Activated CD4-positive, alpha-beta T cell treated with anti-CD3 and anti-CD28 coated beads for 24 hours (primary cell): Measurements from ENCODE around the gene MINDY1.
A peak's percentile ranks its signal among the peaks of the same experiment; 100 is the strongest.

ENCODE experiments used
- DNase-seq, 2 donors: peaks; one replicate each; pipeline ENCODE4 v3.0.0-alpha.2; 2020; ENCODE audit warnings: low read depth in 2 of 2

The MINDY1 gene

DNA sequence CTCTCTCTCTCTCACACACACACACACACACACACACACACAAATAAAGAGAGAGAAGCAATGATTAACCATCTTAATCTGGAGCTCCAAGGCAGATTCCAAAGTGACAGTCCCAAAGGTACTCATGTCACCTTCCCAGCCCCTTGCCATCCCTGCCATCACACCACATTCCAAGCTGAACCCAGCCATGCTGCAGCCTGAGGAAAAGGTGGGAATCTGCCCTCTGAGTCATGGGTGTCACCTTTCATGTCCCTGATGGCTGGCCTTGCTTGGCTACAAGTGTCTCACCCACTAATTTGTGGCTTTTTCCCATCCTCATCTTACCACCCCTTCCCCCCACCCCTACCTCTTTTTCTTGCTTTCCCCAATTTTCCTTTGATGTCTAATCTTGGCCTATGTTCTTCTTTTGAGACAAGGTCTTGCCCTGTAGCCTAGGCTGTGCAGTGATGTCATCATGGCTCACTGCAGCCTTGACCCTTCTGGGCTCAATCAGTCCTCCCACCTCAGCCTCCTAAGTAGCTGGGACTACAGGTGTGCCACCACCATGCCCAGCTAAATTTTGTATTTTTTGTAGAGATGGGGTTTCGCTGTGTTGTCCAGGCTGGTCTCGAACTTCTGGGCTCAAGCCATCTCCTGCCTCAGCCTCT lies 21.4 kb downstream of the MINDY1 start:
- DNase-seq: no peak

- DNase-seq: no peak
Observed at GRCh38 chr1:150981805-150982712, 24.6 kb downstream of the MINDY1 start, which contains the start of gene ANXA9. Gene ANXA9, plus strand, starts transcription at chr1:150982292. Its CDS starts 814 bp downstream, at chr1:150983106.

DNA sequence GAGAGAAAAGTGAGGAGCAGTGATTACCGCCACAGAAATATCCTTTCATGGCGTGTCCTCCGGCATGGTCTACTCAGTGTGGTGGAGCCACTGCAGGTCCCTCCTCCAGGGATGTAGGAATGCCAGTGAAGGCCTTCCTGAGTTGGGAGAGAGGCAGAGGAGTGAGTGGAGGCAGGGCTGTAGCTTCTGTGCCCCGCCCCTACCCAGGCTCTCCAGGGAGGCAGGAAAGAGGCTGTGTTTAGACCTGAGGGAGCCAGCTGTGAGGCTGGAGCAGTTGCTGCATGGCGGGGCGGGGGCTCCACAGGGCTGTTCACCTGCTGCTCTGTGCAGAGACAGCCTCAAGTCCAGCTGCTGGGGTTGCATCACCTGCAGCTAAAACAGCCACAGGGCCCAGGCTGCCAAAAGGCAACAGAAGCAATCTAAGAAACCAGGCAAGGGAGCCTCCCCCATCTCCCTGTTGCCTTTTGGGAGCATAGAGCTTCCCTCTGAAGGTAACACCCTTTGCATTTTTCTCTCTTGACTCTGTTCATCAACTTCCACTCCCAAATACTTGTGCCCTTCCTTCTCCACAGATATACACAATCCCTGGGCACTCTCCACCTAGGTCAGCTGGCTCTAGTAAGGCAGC lies 25.4 kb downstream of the MINDY1 start:
- no peak for DNase-seq

- DNase-seq: peak; percentile 86
Observed at GRCh38 chr1:150979092-150980056, 27.3 kb downstream of the MINDY1 start.

GRCh38 chr1:150976879-150977694 lies 29.6 kb downstream of the MINDY1 start:
- peak; percentile 45 to 66 for DNase-seq

DNA sequence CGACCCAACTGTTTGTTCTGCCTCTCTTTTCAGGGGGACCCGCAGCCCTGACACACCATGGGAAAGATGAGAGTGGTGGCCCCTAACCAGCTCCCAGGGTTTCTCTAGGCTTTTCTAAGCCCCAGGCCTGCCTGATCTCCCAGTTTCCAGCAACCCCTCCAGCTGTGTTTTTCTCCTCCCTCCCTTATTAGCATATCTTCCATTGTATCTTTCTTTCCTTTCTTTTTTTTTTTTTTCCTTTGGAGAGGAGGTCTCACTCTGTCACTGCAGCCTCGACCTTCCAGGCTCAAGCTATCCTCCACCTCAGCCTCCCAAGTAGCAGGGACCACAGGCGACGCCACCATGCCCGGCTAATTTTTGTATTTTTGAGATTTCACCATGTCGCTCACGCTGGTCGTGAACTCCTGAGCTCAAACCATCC lies 30.3 kb downstream of the MINDY1 start:
- no peak for DNase-seq

GRCh38 chr1:150974580-150975478 lies 31.9 kb downstream of the MINDY1 start, which contains the start of gene CERS2:
Gene CERS2, minus strand, starts transcription at chr1:150974835. Its CDS starts 5,745 bp downstream, at chr1:150969090.
- DNase-seq: peak; percentile 48 to 50

DNA sequence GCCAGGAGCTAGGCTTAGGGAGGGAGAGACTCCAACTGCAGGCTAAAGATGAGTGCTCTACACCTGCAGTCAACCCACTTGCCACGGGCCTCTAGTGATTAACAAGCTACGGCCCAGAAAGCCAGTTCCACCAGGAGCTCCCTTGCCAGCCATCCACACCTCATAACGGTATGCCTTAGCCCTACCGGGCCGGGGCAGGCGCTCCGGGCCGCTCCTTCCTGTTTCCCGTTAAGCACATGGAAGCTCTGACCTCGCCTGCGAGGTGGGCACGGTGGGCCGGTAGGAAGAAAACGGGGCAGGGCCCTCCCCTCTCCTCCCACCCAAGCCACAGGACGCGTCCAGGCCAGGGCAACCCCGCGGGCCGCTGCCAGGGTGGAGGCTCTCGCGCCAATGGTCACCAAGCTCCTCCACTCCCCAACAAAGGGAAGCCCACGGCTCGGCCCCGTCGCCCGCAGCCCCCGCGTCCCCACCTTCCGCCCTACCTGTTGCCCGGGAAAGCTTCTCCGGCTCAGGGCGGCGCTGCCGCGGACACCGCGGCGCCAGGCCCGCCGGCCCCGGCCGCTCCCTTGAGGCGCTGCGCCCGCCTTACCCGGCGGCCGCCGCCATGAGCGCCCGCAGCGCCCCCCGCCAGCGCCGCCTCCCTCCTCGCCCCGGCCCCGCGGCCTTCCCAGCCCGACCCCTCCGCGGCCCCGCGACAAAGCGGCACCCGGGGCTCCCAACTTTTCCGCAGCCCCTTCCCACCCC lies 32.7 kb downstream of the MINDY1 start:
- DNase-seq: peak in 1 of 2 donors; percentile 38

- DNase-seq: no peak
Observed at GRCh38 chr1:150973258-150973835, 33.4 kb downstream of the MINDY1 start.

GRCh38 chr1:150972417-150972940 lies 34.2 kb downstream of the MINDY1 start:
- no peak for DNase-seq

GRCh38 chr1:150971583-150972416 lies 34.9 kb downstream of the MINDY1 start:
- DNase-seq: no peak

GRCh38 chr1:150970808-150971582 lies 35.7 kb downstream of the MINDY1 start:
- no peak for DNase-seq

DNA sequence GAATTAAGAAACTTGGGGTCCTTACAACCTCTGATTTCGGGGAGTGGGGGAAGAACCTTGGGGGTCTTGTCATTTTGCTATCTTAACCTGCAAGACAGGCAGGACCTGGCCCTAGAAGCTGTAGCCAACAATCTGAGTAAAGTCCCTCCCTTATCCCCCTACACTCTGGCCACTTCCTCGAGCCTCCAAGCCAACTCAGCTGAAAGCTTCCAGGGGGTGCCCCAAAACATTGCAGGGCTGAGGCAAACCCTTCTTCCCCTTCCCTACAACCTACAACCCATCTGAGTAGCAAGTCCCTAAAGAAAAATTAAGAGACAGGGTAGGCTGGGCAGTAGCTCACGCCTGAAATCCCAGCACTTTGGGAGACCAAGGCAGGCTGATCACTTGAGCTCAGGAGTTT lies 37.1 kb downstream of the MINDY1 start:
- no peak for DNase-seq

- DNase-seq: no peak
Observed at GRCh38 chr1:150968491-150968890, 38.2 kb downstream of the MINDY1 start.

GRCh38 chr1:150967936-150968335 lies 38.8 kb downstream of the MINDY1 start:
- DNase-seq: no peak

GRCh38 chr1:150966011-150966410 lies 40.7 kb downstream of the MINDY1 start:
- DNase-seq: no peak
